ENCODE results near the gene PPP1R3C.

PPP1R3C gene

GRCh38 chr10:91632671-91633550, at the start of gene PPP1R3C:
TSS of gene PPP1R3C (minus strand) at chr10:91633071. CDS start at chr10:91632969, 102 bp downstream.
- DNase-seq (ENCODE audit: low read depth in 2 of 2) = no peak

- DNase-seq (ENCODE audit: low read depth in 2 of 2) = no peak
Measured at GRCh38 chr10:91681361-91682276, 48.7 kb upstream of the PPP1R3C start.

- DNase-seq (ENCODE audit: low read depth in 2 of 2) = no peak
Measured at GRCh38 chr10:91680487-91680886, 47.6 kb upstream of the PPP1R3C start.

- DNase-seq (ENCODE audit: low read depth in 2 of 2) = no peak
Measured at GRCh38 chr10:91679296-91679695, 46.4 kb upstream of the PPP1R3C start.

- DNase-seq (ENCODE audit: low read depth in 2 of 2) = no peak
Measured at GRCh38 chr10:91677911-91678310, 45.0 kb upstream of the PPP1R3C start.

GRCh38 chr10:91672021-91672608, 39.2 kb upstream of the PPP1R3C start:
- no peak for DNase-seq (ENCODE audit: low read depth in 2 of 2)

GRCh38 chr10:91668913-91669312, 36.0 kb upstream of the PPP1R3C start:
- no peak for DNase-seq (ENCODE audit: low read depth in 2 of 2)

GRCh38 chr10:91665842-91666241, 33.0 kb upstream of the PPP1R3C start:
- DNase-seq (ENCODE audit: low read depth in 2 of 2) = no peak

GRCh38 chr10:91664426-91664825, 31.6 kb upstream of the PPP1R3C start:
- no peak for DNase-seq (ENCODE audit: low read depth in 2 of 2)

- no peak for DNase-seq (ENCODE audit: low read depth in 2 of 2)
Measured at GRCh38 chr10:91662993-91663392, 30.1 kb upstream of the PPP1R3C start.

- DNase-seq (ENCODE audit: low read depth in 2 of 2) = no peak
Measured at GRCh38 chr10:91653219-91653870, 20.5 kb upstream of the PPP1R3C start.

GRCh38 chr10:91652364-91652763, 19.5 kb upstream of the PPP1R3C start:
- DNase-seq (ENCODE audit: low read depth in 2 of 2) = no peak

GRCh38 chr10:91643700-91644099, 10.8 kb upstream of the PPP1R3C start:
- no peak for DNase-seq (ENCODE audit: low read depth in 2 of 2)

- DNase-seq (ENCODE audit: low read depth in 2 of 2) = no peak
Measured at GRCh38 chr10:91642831-91643692, 10.2 kb upstream of the PPP1R3C start.

GRCh38 chr10:91636892-91637291, 4.0 kb upstream of the PPP1R3C start:
- no peak for DNase-seq (ENCODE audit: low read depth in 2 of 2)

GRCh38 chr10:91635401-91636400, 2.8 kb upstream of the PPP1R3C start:
- DNase-seq (ENCODE audit: low read depth in 2 of 2) = peak in 1 of 2 donors; percentile 4

GRCh38 chr10:91634898-91635297, 2.0 kb upstream of the PPP1R3C start:
- DNase-seq (ENCODE audit: low read depth in 2 of 2) = no peak

- DNase-seq (ENCODE audit: low read depth in 2 of 2) = no peak
Measured at GRCh38 chr10:91634246-91634645, 1.4 kb upstream of the PPP1R3C start.

- no peak for DNase-seq (ENCODE audit: low read depth in 2 of 2)
Measured at GRCh38 chr10:91630625-91631024, 2.2 kb downstream of the PPP1R3C start.
